T-helper 1 cell (primary cell): ENCODE measurements around the gene SLC22A1.

Source experiments
- DNase-seq, 5 donors: peaks; one replicate each; pipeline ENCODE4 v3.0.0-alpha.2; 2012 to 2020

The SLC22A1 gene

DNA sequence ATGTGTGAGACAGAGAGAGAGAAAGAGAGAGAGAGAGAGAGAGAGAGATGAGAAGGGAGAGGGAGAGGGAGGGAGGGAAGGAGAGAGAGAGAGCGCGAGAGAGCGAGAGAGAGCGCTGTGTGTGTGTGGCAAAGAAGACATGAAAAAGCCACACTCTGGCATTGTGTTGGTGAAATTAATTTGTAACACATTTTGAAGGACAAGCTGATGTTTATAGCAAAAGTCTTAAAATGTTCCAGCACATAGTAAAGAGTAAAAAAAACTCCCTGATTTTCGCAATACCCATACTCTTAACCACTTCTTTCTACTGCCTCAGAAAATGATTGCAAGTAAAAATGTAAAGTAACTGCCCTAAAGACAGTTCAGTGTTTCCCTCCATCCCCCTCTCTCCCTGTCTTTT lies 56.7 kb downstream of the SLC22A1 start:
- DNase-seq: no peak

DNA sequence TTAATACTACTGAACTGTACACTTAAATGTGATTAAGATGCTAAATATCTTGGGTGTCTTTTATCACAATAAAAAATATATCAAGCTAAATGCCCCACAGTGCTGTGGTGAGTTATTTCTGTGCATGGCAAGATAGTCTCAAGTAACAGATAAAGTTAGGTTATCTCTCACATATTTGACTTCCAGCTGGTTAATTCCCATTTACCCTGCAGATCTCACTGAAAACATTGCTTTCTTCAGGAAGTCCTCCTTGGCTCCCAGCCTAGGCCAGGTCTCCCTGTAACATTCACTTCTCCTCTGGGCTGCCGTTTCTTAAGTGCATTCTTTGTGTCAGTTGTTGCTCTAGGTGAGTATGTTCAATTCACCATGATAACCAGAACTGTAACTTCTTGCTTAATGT lies 59.1 kb downstream of the SLC22A1 start:
- DNase-seq: no peak

DNA sequence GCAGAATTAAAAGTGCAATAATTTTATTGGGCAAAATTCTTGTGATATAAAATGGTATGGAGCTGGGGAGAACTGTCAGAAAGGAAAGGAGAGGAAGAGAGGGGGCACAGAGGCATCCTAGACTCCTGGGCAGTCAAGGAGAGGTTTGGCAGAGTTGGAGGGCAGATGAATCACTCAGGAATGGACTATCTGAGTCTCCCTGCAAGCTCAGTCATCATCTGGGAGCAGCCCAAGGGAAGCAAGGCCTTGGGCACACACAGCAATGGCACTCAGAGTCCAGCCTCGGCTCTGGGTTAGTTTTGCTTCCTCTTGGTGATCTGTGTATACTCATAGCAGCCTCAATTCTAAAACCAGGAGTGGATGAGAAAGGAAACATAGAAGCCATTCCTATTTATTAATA lies 67.2 kb downstream of the SLC22A1 start:
- DNase-seq: no peak

- no peak for DNase-seq
These were observed 68.5 kb downstream of the SLC22A1 start for GRCh38 chr6:160190081-160190480.

DNA sequence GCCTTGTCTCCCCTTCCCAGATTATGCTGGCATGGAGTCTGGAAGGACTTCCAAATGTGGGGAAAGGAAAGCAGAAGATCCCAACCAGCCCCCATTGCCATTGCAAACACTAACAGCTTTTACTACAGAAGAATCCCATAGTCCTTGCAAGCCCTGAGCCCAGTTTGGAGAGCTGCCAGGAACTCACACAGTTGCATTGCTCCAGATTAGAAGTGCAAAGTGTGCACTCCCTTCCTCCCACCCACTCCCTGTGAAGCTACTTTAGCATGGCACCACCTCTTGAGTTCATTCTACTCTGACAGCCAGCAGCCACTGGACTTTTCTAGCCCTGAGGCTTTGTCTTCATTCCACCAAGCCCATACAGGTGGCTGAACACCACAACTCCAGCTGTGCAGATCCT lies 69.4 kb downstream of the SLC22A1 start:
- DNase-seq: no peak

DNA sequence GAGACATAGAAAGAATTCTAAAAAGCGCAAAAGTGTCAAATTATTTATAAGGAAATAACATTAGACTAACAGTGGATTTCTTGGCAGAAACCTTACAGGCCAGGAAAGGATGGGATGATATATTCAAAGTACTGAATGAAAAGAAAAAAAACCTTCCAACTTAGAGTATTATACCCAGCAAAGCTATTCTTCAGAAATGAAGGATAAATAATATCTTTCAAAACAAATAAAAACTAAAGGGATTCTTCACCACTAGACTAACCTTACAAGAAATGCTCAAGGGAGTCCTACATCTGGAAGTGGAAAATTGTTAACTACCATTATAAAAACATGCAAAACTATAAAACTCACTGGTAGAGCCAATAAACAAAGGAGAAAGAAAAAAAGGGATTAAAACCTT lies 71.2 kb downstream of the SLC22A1 start:
- no peak for DNase-seq

- DNase-seq: no peak
These were observed 73.2 kb downstream of the SLC22A1 start for GRCh38 chr6:160194808-160195207.

GRCh38 chr6:160197662-160198061 lies 76.0 kb downstream of the SLC22A1 start:
- DNase-seq: no peak

GRCh38 chr6:160198606-160199211 lies 77.1 kb downstream of the SLC22A1 start:
- DNase-seq: no peak

DNA sequence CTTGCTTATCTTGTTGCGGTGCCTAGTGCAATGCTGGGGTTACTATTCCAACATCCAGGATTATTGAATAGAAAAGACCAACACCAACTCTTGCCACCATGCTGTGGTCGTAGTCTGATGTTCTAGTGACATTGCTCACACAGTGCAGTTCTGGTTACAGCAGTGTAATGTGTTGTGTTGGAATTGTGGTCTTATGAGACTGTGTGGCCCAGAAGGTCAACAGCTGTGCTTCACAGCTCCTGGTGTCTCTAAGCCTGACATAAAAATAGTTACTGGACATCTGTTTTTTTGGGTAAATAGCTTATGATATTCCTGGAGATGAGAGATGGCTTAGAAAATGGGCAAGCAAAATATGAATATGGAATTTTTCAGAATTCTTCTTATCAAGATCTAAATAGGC lies 79.4 kb downstream of the SLC22A1 start:
- DNase-seq: no peak

DNA sequence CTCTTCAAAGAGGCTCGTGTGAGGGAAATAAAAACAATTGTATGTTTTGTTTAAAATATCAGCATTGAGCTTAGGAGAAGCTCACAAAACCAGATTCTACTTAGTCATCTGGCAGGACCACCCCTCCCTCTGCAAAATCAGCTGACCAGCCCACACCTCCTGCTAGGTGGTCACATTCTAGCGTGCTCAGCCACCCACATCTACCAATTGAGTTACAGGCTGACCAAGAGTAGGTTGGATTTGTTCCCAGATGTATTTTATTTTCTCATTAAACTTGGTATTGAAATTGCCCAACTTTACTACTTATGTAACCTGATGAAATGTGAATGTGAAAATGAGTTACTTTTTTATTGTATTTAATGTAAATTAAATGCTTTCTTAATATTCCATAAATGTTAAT lies 80.8 kb downstream of the SLC22A1 start:
- DNase-seq: no peak

DNA sequence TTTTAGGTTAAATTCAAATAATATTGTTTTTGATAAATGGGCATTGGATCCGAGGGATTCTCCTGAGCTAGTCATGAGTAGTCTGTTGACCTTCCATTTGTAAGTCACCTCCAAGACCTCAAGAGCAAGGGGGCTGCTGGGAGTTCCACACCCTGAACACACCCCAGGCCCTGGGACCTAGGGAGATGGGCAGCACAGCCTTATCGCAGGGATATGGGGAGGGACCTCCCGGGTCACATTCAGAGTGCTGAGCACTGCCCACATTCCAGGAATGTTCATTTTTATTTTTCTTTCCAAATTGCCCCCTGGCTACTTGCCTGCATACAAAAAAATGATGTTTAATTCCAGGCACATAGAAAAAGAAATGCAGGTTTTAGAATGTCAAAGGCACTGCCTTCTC lies 81.5 kb downstream of the SLC22A1 start:
- DNase-seq: no peak

GRCh38 chr6:160203522-160203921 lies 81.9 kb downstream of the SLC22A1 start:
- DNase-seq: no peak

DNA sequence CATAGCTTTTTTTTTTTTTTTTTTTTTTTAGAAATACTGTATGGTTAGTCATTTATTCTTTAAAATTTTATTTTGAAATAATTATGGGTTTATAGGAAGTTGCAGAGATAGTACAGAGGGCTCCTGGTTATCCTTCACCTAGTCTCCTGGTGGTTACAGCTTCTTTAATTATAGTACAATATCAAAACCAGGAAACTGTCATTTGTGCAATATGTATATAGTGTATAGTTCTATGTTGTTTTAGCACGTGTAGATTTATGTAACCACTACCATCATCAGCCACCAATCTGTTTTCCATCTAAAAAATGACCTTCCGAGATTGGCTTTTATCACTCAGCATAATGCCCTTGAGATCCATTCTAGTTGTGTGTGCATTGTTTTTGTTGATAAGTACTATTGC lies 82.3 kb downstream of the SLC22A1 start:
- no peak for DNase-seq

DNA sequence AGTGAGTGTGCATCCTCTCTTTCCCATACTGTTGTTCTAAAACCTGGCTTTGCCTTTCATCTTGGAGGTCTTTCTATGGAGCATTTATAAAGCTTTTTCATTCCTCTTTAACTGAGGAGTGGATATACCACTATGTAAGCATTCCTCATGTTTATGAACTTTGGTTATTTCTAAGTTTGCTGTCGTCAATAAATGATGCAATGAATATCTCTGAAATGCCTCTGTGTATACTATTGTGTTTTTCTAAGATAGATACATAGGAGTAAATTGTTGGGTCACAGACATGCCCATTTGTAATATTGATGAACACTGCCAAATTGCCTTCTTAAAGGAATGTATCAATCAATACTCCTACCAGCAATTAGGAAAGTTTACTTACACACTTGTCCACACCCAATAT lies 83.1 kb downstream of the SLC22A1 start:
- no peak for DNase-seq

GRCh38 chr6:160207618-160208017 lies 86.0 kb downstream of the SLC22A1 start:
- DNase-seq: no peak
